ENCODE data around the gene ADK.

The ADK gene

GRCh38 chr10:74645692-74646091, 494.7 kb downstream of the ADK start:
- DNase-seq (ENCODE audit: low read depth in 2 of 3, low spot score in 2 of 3) = no peak

GRCh38 chr10:74650613-74651012, 499.6 kb downstream of the ADK start:
- no peak for DNase-seq (ENCODE audit: low read depth in 2 of 3, low spot score in 2 of 3)

GRCh38 chr10:74651565-74651964, 500.5 kb downstream of the ADK start:
- DNase-seq (ENCODE audit: low read depth in 2 of 3, low spot score in 2 of 3) = no peak

GRCh38 chr10:74652664-74653063, 501.6 kb downstream of the ADK start:
- no peak for DNase-seq (ENCODE audit: low read depth in 2 of 3, low spot score in 2 of 3)

- no peak for DNase-seq (ENCODE audit: low read depth in 2 of 3, low spot score in 2 of 3)
These were observed 507.5 kb downstream of the ADK start for GRCh38 chr10:74658511-74658910.

GRCh38 chr10:74662635-74663034, 511.6 kb downstream of the ADK start:
- no peak for DNase-seq (ENCODE audit: low read depth in 2 of 3, low spot score in 2 of 3)

- DNase-seq (ENCODE audit: low read depth in 2 of 3, low spot score in 2 of 3) = no peak
These were observed 518.2 kb downstream of the ADK start for GRCh38 chr10:74669210-74669609.

- DNase-seq (ENCODE audit: low read depth in 2 of 3, low spot score in 2 of 3) = no peak
These were observed 520.7 kb downstream of the ADK start for GRCh38 chr10:74671716-74672115.

- DNase-seq (ENCODE audit: low read depth in 2 of 3, low spot score in 2 of 3) = no peak
These were observed 521.6 kb downstream of the ADK start for GRCh38 chr10:74672430-74673165.

- DNase-seq (ENCODE audit: low read depth in 2 of 3, low spot score in 2 of 3) = no peak
These were observed 523.9 kb downstream of the ADK start for GRCh38 chr10:74674927-74675326.

- no peak for DNase-seq (ENCODE audit: low read depth in 2 of 3, low spot score in 2 of 3)
These were observed 524.5 kb downstream of the ADK start for GRCh38 chr10:74675484-74675883.

GRCh38 chr10:74677951-74678350, 526.9 kb downstream of the ADK start:
- DNase-seq (ENCODE audit: low read depth in 2 of 3, low spot score in 2 of 3) = no peak

- no peak for DNase-seq (ENCODE audit: low read depth in 2 of 3, low spot score in 2 of 3)
These were observed 531.1 kb downstream of the ADK start for GRCh38 chr10:74681917-74682627.

GRCh38 chr10:74683067-74683466, 532.0 kb downstream of the ADK start:
- no peak for DNase-seq (ENCODE audit: low read depth in 2 of 3, low spot score in 2 of 3)

GRCh38 chr10:74683621-74684364, 532.8 kb downstream of the ADK start:
- DNase-seq (ENCODE audit: low read depth in 2 of 3, low spot score in 2 of 3) = no peak

- DNase-seq (ENCODE audit: low read depth in 2 of 3, low spot score in 2 of 3) = no peak
These were observed 533.4 kb downstream of the ADK start for GRCh38 chr10:74684462-74684861.

- DNase-seq (ENCODE audit: low read depth in 2 of 3, low spot score in 2 of 3) = no peak
These were observed 534.5 kb downstream of the ADK start for GRCh38 chr10:74685564-74685963.

GRCh38 chr10:74690393-74690792, 539.4 kb downstream of the ADK start:
- DNase-seq (ENCODE audit: low read depth in 2 of 3, low spot score in 2 of 3) = no peak

- DNase-seq (ENCODE audit: low read depth in 2 of 3, low spot score in 2 of 3) = no peak
These were observed 540.1 kb downstream of the ADK start for GRCh38 chr10:74691164-74691563.

GRCh38 chr10:74704629-74705357, 553.8 kb downstream of the ADK start:
- DNase-seq (ENCODE audit: low read depth in 2 of 3, low spot score in 2 of 3) = no peak

- DNase-seq (ENCODE audit: low read depth in 2 of 3, low spot score in 2 of 3) = no peak
These were observed 554.4 kb downstream of the ADK start for GRCh38 chr10:74705358-74705980.
